ENCODE results near the gene LCE1F.

LCE1F gene

DNA sequence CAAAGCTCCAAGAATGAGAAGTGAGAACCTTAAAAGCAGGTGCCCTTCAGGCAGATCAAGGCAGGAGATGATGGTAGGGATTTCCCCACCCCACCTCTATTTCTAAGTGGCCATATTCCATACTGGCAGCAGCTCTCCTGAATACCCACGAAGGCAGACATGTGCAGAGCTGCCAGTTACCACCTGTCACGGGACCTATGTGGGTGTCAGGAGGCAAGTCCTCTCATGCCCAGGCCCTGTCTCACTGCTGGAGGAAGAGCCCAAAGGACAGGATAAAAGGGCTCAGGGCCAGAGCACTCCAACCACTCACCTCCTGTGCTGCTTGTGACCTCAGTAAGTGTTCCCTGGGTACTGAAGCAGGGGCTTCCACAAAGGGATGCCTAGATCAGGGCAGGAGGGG lies 36.1 kb downstream of the LCE1F start:
- no peak for ATAC-seq
- Mint-ChIP-seq H3K4me3 (no peak overlapping the region), H3K36me3 (ENCODE audit: low read depth) (no peaks in the 10 kb centered on the region), H3K27ac (no peak overlapping the region), H3K27me3 (peaks cover 8% of the 10 kb centered on the region), H3K4me1 (no peaks in the 10 kb centered on the region), H3K9me3 (no peaks in the 10 kb centered on the region)
- DNase-seq: no peak

GRCh38 chr1:152811671-152812070 lies 36.7 kb downstream of the LCE1F start, which contains the start of gene LCE1B:
TSS of gene LCE1B (plus strand) at chr1:152811971. CDS start at chr1:152812447, 476 bp downstream.
- Mint-ChIP-seq H3K36me3 (ENCODE audit: low read depth) (no peaks in the 10 kb centered on the region), H3K27ac (no peak within 1 kb of the TSS), H3K9me3 (no peaks in the 10 kb centered on the region), H3K27me3 (peaks cover 8% of the 10 kb centered on the region), H3K4me3 (no peak within 1 kb of the TSS), H3K4me1 (no peaks in the 10 kb centered on the region)
- no peak for ATAC-seq
- DNase-seq: no peak

DNA sequence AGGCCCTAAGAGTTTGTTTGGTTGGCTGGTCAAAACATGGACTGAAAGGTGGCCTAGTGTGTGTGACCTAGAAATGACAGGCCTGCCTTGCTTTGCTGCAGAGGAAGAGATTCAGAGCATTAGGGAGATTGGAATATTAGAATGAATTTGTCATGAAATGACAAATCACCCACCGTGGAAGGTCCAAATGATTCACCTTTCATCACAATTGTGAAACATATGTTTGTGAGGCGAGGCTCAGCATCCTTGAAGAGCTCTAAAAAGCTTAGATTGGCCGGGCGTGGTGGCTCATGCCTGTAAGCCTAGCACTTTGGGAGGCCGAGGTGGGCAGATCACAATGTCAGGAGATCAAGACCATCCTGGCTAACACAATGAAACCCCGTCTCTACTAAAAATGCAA lies 42.4 kb downstream of the LCE1F start:
- Mint-ChIP-seq H3K27me3 (no peaks in the 10 kb centered on the region), H3K4me1 (no peaks in the 10 kb centered on the region), H3K36me3 (ENCODE audit: low read depth) (no peaks in the 10 kb centered on the region), H3K4me3 (no peak overlapping the region), H3K9me3 (no peaks in the 10 kb centered on the region), H3K27ac (no peak overlapping the region)
- ATAC-seq: no peak
- DNase-seq: no peak

DNA sequence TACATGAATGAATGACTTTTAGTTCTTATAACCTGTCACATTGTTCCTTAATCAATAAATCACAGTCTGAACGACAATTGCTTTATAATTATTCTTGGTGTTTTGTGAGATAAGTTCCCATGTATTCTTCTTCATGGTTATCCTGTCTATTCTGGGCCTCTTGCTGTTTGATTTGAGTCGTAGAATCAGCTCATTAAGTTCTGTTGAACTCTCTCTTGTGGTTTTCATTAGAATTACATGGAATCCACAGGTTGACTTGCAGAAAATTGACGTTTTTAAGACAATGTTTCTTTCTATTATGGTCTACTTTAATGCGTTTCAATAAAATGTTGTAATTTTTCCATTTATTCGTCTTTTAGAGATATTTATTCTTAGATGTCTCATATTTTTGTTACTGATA lies 48.4 kb downstream of the LCE1F start:
- ATAC-seq (no peak), DNase-seq (no peak)
- no peaks in the 10 kb centered on the region for H3K9me3 Mint-ChIP-seq
- H3K27me3 Mint-ChIP-seq: peaks cover 16% of the 10 kb centered on the region
- no peaks in the 10 kb centered on the region for H3K36me3 Mint-ChIP-seq (ENCODE audit: low read depth)
- no peak overlapping the region for H3K4me3 Mint-ChIP-seq
- no peaks in the 10 kb centered on the region for H3K4me1 Mint-ChIP-seq
- H3K27ac Mint-ChIP-seq: no peak overlapping the region

DNA sequence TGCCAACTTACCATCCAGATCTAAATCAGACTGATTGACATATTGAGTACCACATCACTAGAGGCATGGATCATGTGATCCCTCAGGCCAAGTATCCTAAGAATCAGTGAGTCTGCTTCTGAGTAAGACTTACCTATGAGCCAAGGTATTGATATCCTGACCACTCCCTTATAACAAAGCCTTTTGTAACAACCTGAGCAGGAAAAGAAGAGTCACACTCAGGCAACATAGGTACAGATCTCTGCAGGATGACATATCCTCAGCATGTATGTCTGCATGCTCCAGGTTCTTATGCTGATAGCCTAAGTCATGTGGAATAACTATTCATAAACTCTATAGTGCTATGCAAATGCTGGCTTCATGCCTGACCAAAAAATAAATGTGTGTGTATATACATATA lies 50.0 kb downstream of the LCE1F start:
- H3K36me3 Mint-ChIP-seq (ENCODE audit: low read depth): no peaks in the 10 kb centered on the region
- H3K4me1 Mint-ChIP-seq: no peaks in the 10 kb centered on the region
- H3K9me3 Mint-ChIP-seq: no peaks in the 10 kb centered on the region
- peaks cover 19% of the 10 kb centered on the region for H3K27me3 Mint-ChIP-seq
- no peak for ATAC-seq
- no peak overlapping the region for H3K27ac Mint-ChIP-seq
- no peak for DNase-seq
- no peak overlapping the region for H3K4me3 Mint-ChIP-seq
